Caco-2 (cell line): ENCODE results near the gene TNFSF13. TPM values are rescaled to one million over a fixed set of nuclear protein-coding genes. Genes with fewer than 3 reads are reported as not detected.

Experiments used
- BruUV-seq: library from RNA; stranded (reverse); fragments of 400-500 nt; replicated peaks from 2 replicates; lab custom pipeline; 2021; lab: Mats Ljungman, UMichigan
- CTCF ChIA-PET: fragments of 300-600 bp; sonication (Branson Sonifier 250); formaldehyde crosslinking; loops from one replicate; lab custom pipeline; 2022; ENCODE audit warnings: antibody characterized with exemption; lab: Charles Lee
- POLR2A ChIA-PET: fragments of 300-600 bp; sonication (Branson Sonifier 250); formaldehyde crosslinking; loops from one replicate; lab custom pipeline; 2022; ENCODE audit warnings: antibody characterized with exemption; lab: Charles Lee
- DNase-seq, 2 experiments: peaks; one replicate each; pipeline versions ENCODE4 v3.0.0 to v3.0.0-alpha.2; 2020 to 2022
- H3K27me3 ChIP-seq: replicated peaks from 2 replicates; pipeline ENCODE4 v1.6.0; 2011; ENCODE audit warnings: low read length; ENCODE audit not compliant: control insufficient read depth, insufficient read depth
- H3K36me3 ChIP-seq: 2 replicates; pipeline ENCODE4 v1.5.1; 2011; ENCODE audit warnings: low read length; ENCODE audit not compliant: control insufficient read depth, insufficient read depth
- H3K4me1 ChIP-seq: fragments of 250-450 bp; sonication (Bioruptor Pico); 2 replicates; pipeline ENCODE4 v1.5.1; 2020; ENCODE audit warnings: mild to moderate bottlenecking
- H3K4me3 ChIP-seq: 2 replicates; pipeline ENCODE4 v1.5.1; 2011; ENCODE audit warnings: low read depth, mild to moderate bottlenecking, control low read depth, low read length
- H3K9me3 ChIP-seq: fragments of 250-450 bp; sonication (Bioruptor Pico); 2 replicates; pipeline ENCODE4 v1.5.1; 2020; ENCODE audit warnings: mild to moderate bottlenecking, moderate library complexity
- H3K27ac Mint-ChIP-seq: one replicate; pipeline ENCODE4 v1.8.0; 2022; ENCODE audit warnings: mixed read lengths; ENCODE audit not compliant: unreplicated experiment
- H3K27me3 Mint-ChIP-seq: one replicate; pipeline ENCODE4 v1.8.0; 2022; ENCODE audit warnings: mixed read lengths; ENCODE audit not compliant: insufficient read depth, unreplicated experiment
- H3K36me3 Mint-ChIP-seq: one replicate; pipeline ENCODE4 v1.8.0; 2022; ENCODE audit warnings: mild to moderate bottlenecking, mixed read lengths; ENCODE audit not compliant: insufficient read depth, unreplicated experiment
- H3K4me1 Mint-ChIP-seq: one replicate; pipeline ENCODE4 v1.8.0; 2022; ENCODE audit warnings: low read depth, mixed read lengths; ENCODE audit not compliant: unreplicated experiment
- H3K4me3 Mint-ChIP-seq: one replicate; pipeline ENCODE4 v1.8.0; 2022; ENCODE audit warnings: mild to moderate bottlenecking, moderate library complexity, mixed read lengths; ENCODE audit not compliant: unreplicated experiment
- H3K9me3 Mint-ChIP-seq: one replicate; pipeline ENCODE4 v1.8.0; 2022; ENCODE audit warnings: mixed read lengths; ENCODE audit not compliant: unreplicated experiment
- CTCF ChIP-seq, 2 experiments: fragments of 200-600 bp in 1 of 2; IDR thresholded peaks; 1 replicate in 1 of 2; 2 replicates in 1 of 2; pipeline versions ENCODE4 v1.5.1 to v1.8.0; 2011 to 2022; ENCODE audit warnings: antibody characterized with exemption in 1 of 2, control low read depth in 1 of 2, inconsistent platforms in 1 of 2, low read depth in 1 of 2, low read length in 1 of 2, mild to moderate bottlenecking in 1 of 2, moderate library complexity in 1 of 2; ENCODE audit not compliant: insufficient read depth in 1 of 2, severe bottlenecking in 1 of 2, unreplicated experiment in 1 of 2
- intact Hi-C: fragments of 100-400 bp; cut with micrococcal nuclease; formaldehyde crosslinking; loops from one replicate; pipeline ENCODE4 v1.10.0; 2022; ENCODE audit not compliant: unreplicated experiment
- total RNA-seq: library from RNA; stranded (reverse); gene quantifications from 2 replicates; pipeline ENCODE4 v1.2.3, GENCODE V29; 2022

Gene TNFSF13
- total RNA-seq, 1 experiment from 2014 or later: 0.20 TPM

DNA sequence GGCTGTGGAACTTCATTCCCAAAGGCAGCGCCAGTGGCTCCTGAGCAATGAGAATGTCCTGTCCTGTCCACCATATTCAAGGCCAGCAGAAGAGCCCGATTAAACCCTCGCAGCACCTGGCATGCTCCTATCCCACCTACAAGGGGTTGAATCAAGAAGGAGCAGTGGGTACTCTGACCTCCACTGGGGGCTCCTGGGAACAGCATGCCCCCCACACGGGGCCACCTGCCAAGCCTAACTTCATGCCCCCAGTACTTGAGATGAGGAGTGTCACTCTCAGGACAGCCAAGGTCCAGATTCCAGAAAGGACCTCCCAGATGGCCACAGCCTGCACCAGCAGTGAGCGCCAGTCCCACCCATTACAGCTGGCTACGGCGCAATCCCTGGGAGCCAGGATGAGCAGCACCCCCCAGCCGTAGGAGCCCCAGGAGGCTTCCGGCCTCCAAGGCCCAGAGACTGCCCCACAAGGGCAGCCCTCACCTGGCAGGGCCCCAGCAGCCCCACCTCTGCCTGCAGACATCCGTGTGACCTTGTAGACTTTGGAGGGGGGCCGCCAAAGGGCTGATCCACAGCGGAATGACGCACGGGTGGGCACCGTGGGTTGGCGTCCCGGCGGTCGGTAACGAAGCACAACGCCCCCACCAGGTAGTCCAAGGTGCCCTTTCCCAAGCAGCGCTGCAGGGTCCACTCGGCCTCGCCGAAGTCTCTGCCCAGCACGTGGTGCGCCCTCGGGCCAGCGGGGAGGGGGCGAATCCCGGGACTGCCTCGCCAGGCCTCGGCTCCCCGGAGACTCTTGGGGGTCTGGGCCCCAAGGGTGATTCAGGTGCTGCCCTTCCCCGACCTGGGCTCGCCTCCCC is 24.1 kb downstream of the TNFSF13 start:
- peak overlapping the region; percentile 100 for H3K27ac Mint-ChIP-seq

GRCh38 chr17:7583253-7584109 is 24.9 kb downstream of the TNFSF13 start, which contains the start of gene MPDU1:
MPDU1 (plus strand) TSS chr17:7583852; CDS start chr17:7583863, 11 bp downstream.
- ChIA-PET CTCF (interaction anchor here (1.2 to 1.7 kb wide), 3 partner anchors 32 to 104 kb away, joined by 3 to 7 read pairs (median 6); partner anchors contain the start of genes FXR2, TP53 and WRAP53), POLR2A (interaction anchor here (0.6 to 1.8 kb wide), 9 partner anchors 10 to 548 kb away, joined by 3 to 17 read pairs (median 3); partner anchors contain the start of genes ATP1B2, FXR2, TMEM256 and TP53)
- Mint-ChIP-seq H3K27ac (peak within 1 kb of the TSS; percentile 100), H3K27me3 (no peaks in the 10 kb centered on the region), H3K9me3 (no peaks in the 10 kb centered on the region), H3K4me3 (peak within 1 kb of the TSS; percentile 96), H3K36me3 (peaks cover 65% of the 10 kb centered on the region), H3K4me1 (peaks cover 25% of the 10 kb centered on the region)
- TF ChIP-seq CTCF (IDR thresholded peaks at IDR 0.05; ENCODE audit: insufficient read depth in 1 of 2, low read depth in 1 of 2, low read length in 1 of 2, severe bottlenecking in 1 of 2, unreplicated experiment in 1 of 2): no peak
- Histone ChIP-seq H3K27me3 (no peaks in the 10 kb centered on the region), H3K4me1 (peaks cover 10% of the 10 kb centered on the region), H3K36me3 (no peaks in the 10 kb centered on the region; the same call in 1 of the 2 replicates), H3K4me3 (peak within 1 kb of the TSS; percentile 59), H3K9me3 (no peaks in the 10 kb centered on the region)
- intact Hi-C loops: loop anchor here (2.0 kb wide), 1 partner anchor 105 kb away; the partner anchor contains the start of gene WRAP53
- peak; percentile 92 to 93 for DNase-seq
- TSS peak; percentile 84 for BruUV-seq

More for the DNA sequence above, 24.1 kb downstream of the TNFSF13 start:
- Histone ChIP-seq H3K9me3 (no peaks in the 10 kb centered on the region), H3K27me3 (no peaks in the 10 kb centered on the region), H3K4me1 (peaks cover 10% of the 10 kb centered on the region), H3K36me3 (no peaks in the 10 kb centered on the region; the same call in 1 of the 2 replicates), H3K4me3 (peak overlapping the region; percentile 59)
- H3K4me3 Mint-ChIP-seq: peak overlapping the region; percentile 96
- ChIA-PET CTCF (interaction anchor here (1.3 kb wide), 1 partner anchor 44 kb away, joined by 3 read pairs; no protein-coding TSS in a partner anchor), POLR2A (interaction anchor here (0.7 to 1.4 kb wide), 2 partner anchors 21 to 105 kb away, joined by 3 to 16 read pairs; partner anchors contain the start of genes TP53 and WRAP53)
- peak; percentile 38 to 40 for DNase-seq
- no peaks in the 10 kb centered on the region for H3K9me3 Mint-ChIP-seq
- no TSS peak for BruUV-seq
- H3K36me3 Mint-ChIP-seq: peaks cover 65% of the 10 kb centered on the region
- H3K27me3 Mint-ChIP-seq: no peaks in the 10 kb centered on the region
- intact Hi-C loops: loop anchor here (2.0 kb wide), 1 partner anchor 106 kb away; the partner anchor contains the start of gene WRAP53
- H3K4me1 Mint-ChIP-seq: peaks cover 25% of the 10 kb centered on the region
- no peak for TF ChIP-seq CTCF (IDR thresholded peaks at IDR 0.05; ENCODE audit: insufficient read depth in 1 of 2, low read depth in 1 of 2, low read length in 1 of 2, severe bottlenecking in 1 of 2, unreplicated experiment in 1 of 2)
